NCI-H2081 (cell line): ENCODE results near the gene ZNF41.
"Not testable (repeated sequence)": the region's sequence is repeated elsewhere in the genome, so short reads cannot be mapped to it uniquely, and the experiment has no call there.

Experiments used
- DNase-seq, 2 experiments: peaks; one replicate each; lab custom pipeline; 2025; lab: John Stamatoyannopoulos, UW

The ZNF41 gene

DNA sequence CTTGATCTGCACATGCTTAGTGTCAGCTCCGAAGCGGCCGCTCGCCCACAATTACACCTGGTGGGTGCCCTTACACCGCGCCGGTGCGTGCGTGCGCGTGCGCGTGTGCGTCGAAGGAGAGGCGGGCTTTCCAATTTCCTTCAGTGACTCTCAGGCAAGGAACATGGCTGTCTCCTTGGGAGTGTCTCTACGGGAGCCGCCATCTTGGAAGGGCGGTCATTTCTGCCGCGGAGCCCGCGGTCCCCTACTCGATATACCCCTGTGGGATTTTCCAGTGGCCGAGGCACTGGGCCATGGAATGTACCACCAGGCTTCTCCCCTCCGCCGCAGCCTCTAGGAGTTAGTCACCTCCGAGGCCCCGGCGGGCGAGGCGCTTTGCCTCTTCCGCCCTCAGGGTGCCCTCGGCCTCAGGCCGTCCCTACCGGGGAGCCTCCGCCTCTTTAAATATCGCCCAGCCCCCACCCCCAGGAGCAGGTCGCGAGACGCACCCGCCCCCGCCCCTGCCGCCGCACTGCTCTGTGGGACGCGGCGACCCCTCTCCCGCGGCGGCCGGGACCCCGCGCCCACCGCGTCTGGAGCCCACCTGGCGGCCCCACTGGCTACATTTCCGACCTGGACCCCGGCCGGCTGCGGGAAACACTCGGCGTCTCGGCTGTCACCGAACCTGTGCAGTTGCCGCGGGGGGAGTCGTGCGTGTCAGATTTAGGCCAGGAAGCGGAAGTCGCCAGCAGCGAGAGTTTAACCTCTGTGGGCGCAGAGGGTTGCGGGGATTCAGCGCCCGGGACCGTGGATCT, at the start of gene ZNF41:
TSS of gene ZNF41 (minus strand) at position 711 of the 794 bp plus-strand sequence. CDS start 15,741 bp downstream, outside the sequence.
- peak; percentile 83 to 93 for DNase-seq

GRCh38 chrX:47530049-47530448, 47.0 kb upstream of the ZNF41 start:
- no peak for DNase-seq

GRCh38 chrX:47529548-47529947, 46.5 kb upstream of the ZNF41 start:
- no peak for DNase-seq

- no peak for DNase-seq
Measured at GRCh38 chrX:47523713-47524166, 40.7 kb upstream of the ZNF41 start.

DNA sequence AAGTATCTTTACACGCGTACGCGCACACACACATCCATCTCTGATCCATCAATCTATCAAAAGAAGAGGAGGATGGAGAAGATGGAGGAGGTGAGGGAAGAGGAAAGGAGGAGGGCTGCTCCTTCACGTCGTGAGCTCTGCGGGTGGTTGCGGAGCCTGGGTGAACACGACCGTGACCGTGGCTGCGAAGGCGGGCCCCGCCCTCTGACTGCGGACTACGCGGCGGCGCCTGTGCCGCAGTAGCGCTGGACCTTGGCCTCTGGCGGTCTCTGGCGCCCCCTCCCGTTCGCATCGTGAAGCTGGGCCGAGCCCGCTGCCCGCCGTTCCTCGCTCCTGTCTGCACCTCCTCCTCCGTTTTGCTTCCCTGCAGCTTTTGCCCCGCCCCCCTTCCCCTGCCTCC, 40.3 kb upstream of the ZNF41 start:
- DNase-seq: peak; percentile 73 to 79

GRCh38 chrX:47518144-47518543, 35.1 kb upstream of the ZNF41 start:
- DNase-seq: no peak

GRCh38 chrX:47515941-47516665, 33.1 kb upstream of the ZNF41 start:
- no peak for DNase-seq

GRCh38 chrX:47514533-47515235, 31.7 kb upstream of the ZNF41 start:
- DNase-seq: no peak

GRCh38 chrX:47513034-47513965, 30.3 kb upstream of the ZNF41 start:
- peak; percentile 1 to 15 for DNase-seq

GRCh38 chrX:47512383-47512782, 29.4 kb upstream of the ZNF41 start:
- not testable (repeated sequence) for DNase-seq

- no peak for DNase-seq
Measured at GRCh38 chrX:47507153-47507867, 24.3 kb upstream of the ZNF41 start.

DNA sequence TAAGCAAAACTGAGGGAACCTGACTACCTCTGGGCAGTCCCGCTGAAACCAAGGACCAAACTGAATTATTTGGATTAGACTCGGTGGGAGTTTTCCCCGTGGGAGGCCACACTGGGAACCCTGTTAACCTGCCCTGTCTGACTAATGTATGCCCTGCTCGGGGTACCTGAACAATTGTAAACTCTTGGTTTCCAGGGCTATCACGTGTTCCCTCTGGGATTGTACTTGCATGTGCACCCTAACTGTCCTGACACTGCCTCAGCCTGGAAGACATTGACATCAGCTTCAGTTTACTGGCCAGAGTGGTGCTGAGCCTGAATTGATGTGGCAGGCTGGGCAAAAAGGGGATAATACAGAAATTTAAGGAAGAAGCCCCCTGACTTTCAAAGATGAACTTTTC, 20.1 kb upstream of the ZNF41 start:
- DNase-seq: no peak

GRCh38 chrX:47502316-47503125, 19.5 kb upstream of the ZNF41 start:
- peak; percentile 26 to 76 for DNase-seq

- no peak for DNase-seq
Measured at GRCh38 chrX:47501226-47502074, 18.4 kb upstream of the ZNF41 start.

GRCh38 chrX:47500554-47500953, 17.5 kb upstream of the ZNF41 start:
- no peak for DNase-seq

DNA sequence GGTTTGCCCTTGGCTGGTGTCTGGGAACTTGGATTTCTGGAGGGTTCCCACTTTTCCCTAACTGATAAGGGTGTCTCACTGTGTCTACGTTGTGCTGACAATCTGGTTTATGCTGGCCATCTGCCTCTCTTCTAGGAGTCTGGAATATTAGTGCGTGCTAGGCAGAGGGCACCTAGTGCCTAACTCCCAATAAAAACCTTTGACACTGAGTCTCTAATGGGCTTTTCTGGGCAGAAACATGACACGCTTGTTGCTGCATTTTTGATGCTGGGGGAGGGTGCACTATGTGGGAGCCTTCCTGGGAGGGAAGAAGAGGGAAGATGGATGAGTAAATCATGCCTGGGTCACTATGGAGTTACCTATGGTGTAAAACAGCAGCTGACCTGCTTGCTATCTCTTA, 16.3 kb upstream of the ZNF41 start:
- no peak for DNase-seq

GRCh38 chrX:47498411-47498810, 15.4 kb upstream of the ZNF41 start:
- no peak for DNase-seq

DNA sequence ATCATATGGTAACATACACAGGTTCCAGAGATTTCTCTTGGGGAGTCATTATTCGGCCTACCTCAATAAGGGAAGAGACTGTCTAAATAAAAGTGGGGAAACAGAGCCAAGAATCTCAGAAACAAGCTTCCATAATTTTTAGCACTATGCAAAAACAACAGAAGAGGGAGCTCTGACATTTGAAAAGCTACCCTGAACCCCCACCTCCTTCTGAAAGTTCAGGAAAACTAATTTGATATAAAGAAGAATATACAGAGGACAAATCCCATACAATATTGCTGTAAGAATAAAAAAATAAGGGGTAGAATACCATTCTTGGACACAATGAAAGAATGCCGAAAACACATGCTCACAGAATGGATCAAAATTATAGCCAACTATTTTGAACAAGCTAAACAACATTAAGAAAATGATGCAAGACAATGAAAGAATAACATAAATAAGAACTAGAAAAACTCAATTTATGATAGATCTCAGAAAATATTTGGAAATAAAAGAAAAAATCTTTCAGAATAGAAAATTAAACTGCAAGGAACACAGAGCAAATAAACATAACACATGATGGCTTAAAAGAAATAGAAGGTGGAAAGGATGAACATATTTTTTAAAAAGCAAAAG, 14.4 kb upstream of the ZNF41 start:
- peak; percentile 12 to 36 for DNase-seq
